ENCODE data around the gene LMX1B. TPM values are rescaled to one million over a fixed set of nuclear protein-coding genes. Genes with fewer than 3 reads are reported as not detected.

Gene LMX1B
- total and polyA plus RNA-seq, 2 of the 4 experiments (the other 2 are of a cell fraction), result not detected

GRCh38 chr9:126738553-126738952 is 124.8 kb downstream of the LMX1B start:
- Histone ChIP-seq H2BK15ac (ENCODE audit: low read depth, low read length) (no peak overlapping the region), H2AFZ (replicated peaks; ENCODE audit: low read length, poor library complexity) (no peak overlapping the region), H2AK9ac (replicated peaks; ENCODE audit: low read depth, low read length, poor library complexity) (no peak overlapping the region), H3K4me3 (ENCODE audit: insufficient read depth, low read depth, low read length) (no peak overlapping the region), H3K23ac (ENCODE audit: low read depth, low read length) (no peak overlapping the region), H3K36me3 (ENCODE audit: control insufficient read depth, insufficient read depth, low read length) (no peaks in the 10 kb centered on the region), H3K9me3 (ENCODE audit: control insufficient read depth, insufficient read depth, low read length) (no peaks in the 10 kb centered on the region), H3K4ac (ENCODE audit: low read depth, low read length) (no peak overlapping the region), H4K20me1 (ENCODE audit: insufficient read depth, low read length) (no peaks in the 10 kb centered on the region), H3K14ac (replicated peaks; ENCODE audit: low read depth, low read length) (no peak overlapping the region), H3K18ac (ENCODE audit: low read depth, low read length) (no peak overlapping the region), H3K79me1 (ENCODE audit: low read depth in 1 of 2, low read length in 2 of 2) (no peaks in the 10 kb centered on the region), H3K9ac (ENCODE audit: low read depth, low read length) (no peak overlapping the region), H3K27ac (ENCODE audit: insufficient read depth, low read length) (no peak overlapping the region), H3K56ac (ENCODE audit: extremely low read depth, insufficient read depth, low read length) (no peak overlapping the region), H2BK20ac (ENCODE audit: low read depth, low read length) (no peak overlapping the region), H3K4me1 (ENCODE audit: control insufficient read depth, insufficient read depth, low read length) (no peaks in the 10 kb centered on the region), H3K27me3 (ENCODE audit: control insufficient read depth, insufficient read depth, low read length) (peaks cover 19% of the 10 kb centered on the region), H4K91ac (ENCODE audit: insufficient read depth, low read depth, low read length) (no peak overlapping the region), H2BK120ac (ENCODE audit: low read depth, low read length) (no peak overlapping the region), H3K9me1 (ENCODE audit: insufficient read depth, low read length) (no peaks in the 10 kb centered on the region), H4K5ac (ENCODE audit: low read depth, low read length) (no peak overlapping the region), H2AK5ac (ENCODE audit: low read depth, low read length) (no peak overlapping the region), H2BK5ac (ENCODE audit: low read depth, low read length, poor library complexity, severe bottlenecking) (no peak overlapping the region), H4K8ac (ENCODE audit: low read depth in 2 of 2, low read length in 2 of 2) (no peak overlapping the region), H3K4me2 (ENCODE audit: low read depth, low read length) (no peak overlapping the region)
- DNase-seq (no peak), ATAC-seq (ENCODE audit: low read depth) (no peak)
- intact Hi-C loops (cut with micrococcal nuclease) (no loop called here), dilution Hi-C loops (cut with HindIII; ENCODE audit: low sequenced_read_pairs, unreplicated experiment) (no loop called here), in situ Hi-C loops (cut with MboI; ENCODE audit: low sequenced_read_pairs) (no loop called here)
- ChIA-PET CTCF (no interaction called here), POLR2A (ENCODE audit: unreplicated experiment) (no interaction called here)
- WGBS, 2 experiments (ENCODE audit: extremely low coverage in 2 of 2, insufficient read length in 1 of 2), result no CpG with 5 or more reads among the region's 1 CpG
- TF ChIP-seq FOS (IDR thresholded peaks at IDR 0.05; ENCODE audit: low read depth, low read length) (no peak), RCOR1 (IDR thresholded peaks at IDR 0.05; ENCODE audit: insufficient replicate concordance, low read length) (no peak), CEBPB (IDR thresholded peaks at IDR 0.05; ENCODE audit: low read depth, low read length) (no peak), RAD21 (IDR thresholded peaks at IDR 0.05; ENCODE audit: low read length) (no peak), MAZ (IDR thresholded peaks at IDR 0.05; ENCODE audit: borderline replicate concordance, low read depth, low read length) (no peak), POLR2A (IDR thresholded peaks at IDR 0.05; ENCODE audit: low read depth, low read length) (no peak), CTCF (conservative IDR thresholded peaks at IDR 0.05; ENCODE audit: low read depth, low read length) (no peak), BHLHE40 (IDR thresholded peaks at IDR 0.05; ENCODE audit: low read depth, low read length) (no peak), CHD1 (IDR thresholded peaks at IDR 0.05; ENCODE audit: low read depth, low read length) (no peak), NFE2L2 (IDR thresholded peaks at IDR 0.05; ENCODE audit: low read depth, low read length) (no peak), MAFK (IDR thresholded peaks at IDR 0.05; ENCODE audit: low read depth, low read length) (no peak), ELK1 (IDR thresholded peaks at IDR 0.05; ENCODE audit: borderline replicate concordance, low read depth, low read length) (no peak), MXI1 (IDR thresholded peaks at IDR 0.05; ENCODE audit: borderline replicate concordance, low read depth, low read length) (no peak), SMC3 (IDR thresholded peaks at IDR 0.05; ENCODE audit: low read depth, low read length) (no peak), USF2 (IDR thresholded peaks at IDR 0.05; ENCODE audit: low read depth, low read length) (no peak), RFX5 (IDR thresholded peaks at IDR 0.05; ENCODE audit: low read depth, low read length) (no peak)
- no TSS peak for BruUV-seq (replicated peaks)

Data from IMR-90 (cell line).